ENCODE measurements around the gene ZNF385B.

ZNF385B gene

DNA sequence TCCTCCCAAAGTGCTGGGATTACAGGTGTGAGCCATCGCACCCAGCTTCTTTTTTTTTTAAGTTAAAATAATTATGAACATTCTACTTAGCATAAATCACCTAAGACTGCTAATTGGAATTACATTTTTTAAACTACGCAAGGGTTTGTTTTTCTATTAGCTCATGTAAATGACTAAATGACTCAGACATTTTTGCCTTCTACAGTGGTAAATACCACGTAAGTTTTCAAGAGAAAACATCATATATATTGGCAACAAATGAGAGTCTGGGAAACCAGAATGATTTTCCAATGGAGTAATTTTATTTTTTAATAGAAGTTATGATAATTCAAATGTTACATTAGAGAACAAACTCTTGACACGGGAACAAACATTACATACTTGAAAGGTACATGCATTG is 259.0 kb downstream of the ZNF385B start:
- TF ChIP-seq CTCF (IDR thresholded peaks at IDR 0.05; ENCODE audit: unreplicated experiment in 3 of 3) = no peak
- peaks cover 23% of the 10 kb centered on the region for H3K4me1 Mint-ChIP-seq
- no peaks in the 10 kb centered on the region for H3K36me3 Mint-ChIP-seq (ENCODE audit: low read depth)
- H3K4me3 Mint-ChIP-seq = no peak overlapping the region
- H3K9me3 Mint-ChIP-seq = no peaks in the 10 kb centered on the region
- H3K27me3 Mint-ChIP-seq (ENCODE audit: low read depth) = no peaks in the 10 kb centered on the region
- H3K27ac Mint-ChIP-seq = no peak overlapping the region

GRCh38 chr2:179596018-179596417 is 265.4 kb downstream of the ZNF385B start:
- Mint-ChIP-seq H3K9me3 (no peaks in the 10 kb centered on the region), H3K36me3 (ENCODE audit: low read depth) (no peaks in the 10 kb centered on the region), H3K27me3 (ENCODE audit: low read depth) (no peaks in the 10 kb centered on the region), H3K4me1 (peaks cover 9% of the 10 kb centered on the region), H3K4me3 (no peak overlapping the region), H3K27ac (no peak overlapping the region)
- TF ChIP-seq CTCF (IDR thresholded peaks at IDR 0.05; ENCODE audit: unreplicated experiment in 3 of 3) = no peak

DNA sequence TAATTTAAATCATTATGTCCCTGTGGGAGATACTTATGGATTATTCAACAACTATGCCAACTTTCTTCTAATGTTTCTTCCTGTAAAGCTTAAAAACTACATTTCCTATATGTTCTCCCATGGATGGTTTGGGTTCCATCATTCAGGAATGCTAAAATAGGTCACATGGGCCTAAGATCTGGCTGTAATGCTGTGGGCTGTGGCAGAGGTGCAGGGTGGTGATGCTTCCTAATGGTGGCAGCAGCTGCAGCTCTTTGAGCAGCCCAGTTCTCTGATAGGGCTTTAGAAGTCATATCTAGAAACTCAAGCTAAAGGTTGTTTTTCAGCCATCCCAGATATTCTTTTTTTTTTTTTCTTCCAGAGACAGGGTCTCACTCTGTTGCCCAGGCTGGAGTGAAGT is 266.1 kb downstream of the ZNF385B start:
- Mint-ChIP-seq H3K36me3 (ENCODE audit: low read depth) (no peaks in the 10 kb centered on the region), H3K4me1 (peaks cover 9% of the 10 kb centered on the region), H3K27ac (no peak overlapping the region), H3K27me3 (ENCODE audit: low read depth) (no peaks in the 10 kb centered on the region), H3K9me3 (no peaks in the 10 kb centered on the region), H3K4me3 (no peak overlapping the region)
- TF ChIP-seq CTCF (IDR thresholded peaks at IDR 0.05; ENCODE audit: unreplicated experiment in 3 of 3) = no peak

GRCh38 chr2:179594268-179595112 is 266.9 kb downstream of the ZNF385B start:
- H3K36me3 Mint-ChIP-seq (ENCODE audit: low read depth) = no peaks in the 10 kb centered on the region
- no peak overlapping the region for H3K27ac Mint-ChIP-seq
- no peak overlapping the region for H3K4me3 Mint-ChIP-seq
- TF ChIP-seq CTCF (IDR thresholded peaks at IDR 0.05; ENCODE audit: unreplicated experiment in 3 of 3) = no peak
- H3K4me1 Mint-ChIP-seq = peaks cover 9% of the 10 kb centered on the region
- H3K9me3 Mint-ChIP-seq = no peaks in the 10 kb centered on the region
- H3K27me3 Mint-ChIP-seq (ENCODE audit: low read depth) = no peaks in the 10 kb centered on the region

DNA sequence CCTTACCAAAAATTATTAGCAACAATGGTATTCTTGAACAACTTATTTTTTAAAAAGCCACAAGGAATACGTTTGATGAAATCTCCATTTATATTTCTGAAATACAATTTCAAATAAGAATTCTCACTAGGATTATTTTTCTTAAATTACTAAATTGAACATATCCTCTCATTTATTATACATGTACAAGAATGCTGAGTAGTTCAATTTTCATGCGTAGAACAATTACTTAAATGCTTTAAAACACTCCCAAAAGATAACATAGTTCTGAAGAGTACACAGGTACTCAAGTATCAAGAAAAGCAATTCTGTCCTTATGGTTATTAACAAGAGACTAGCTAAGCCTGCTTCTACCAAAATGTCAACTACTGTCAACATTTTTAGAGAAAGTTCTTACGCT is 268.1 kb downstream of the ZNF385B start:
- no peak overlapping the region for H3K4me3 Mint-ChIP-seq

More for the DNA sequence above, 268.1 kb downstream of the ZNF385B start:
- H3K27me3 Mint-ChIP-seq (ENCODE audit: low read depth) = no peaks in the 10 kb centered on the region
- no peaks in the 10 kb centered on the region for H3K9me3 Mint-ChIP-seq
- TF ChIP-seq CTCF (IDR thresholded peaks at IDR 0.05; ENCODE audit: unreplicated experiment in 3 of 3) = no peak
- H3K27ac Mint-ChIP-seq = no peak overlapping the region
- H3K4me1 Mint-ChIP-seq = peaks cover 9% of the 10 kb centered on the region
- H3K36me3 Mint-ChIP-seq (ENCODE audit: low read depth) = no peaks in the 10 kb centered on the region
